Stimulated activated CD8-positive, alpha-beta memory T cell treated with anti-CD3 and anti-CD28 coated beads, Interleukin-15, amount 100 ng/mL, for 24 hours (primary cell): Measurements from ENCODE around the gene SYNPR.

Source experiments
- DNase-seq: peaks from one replicate; pipeline ENCODE4 v3.0.0-alpha.2; 2020; ENCODE audit warnings: low read depth

SYNPR gene

DNA sequence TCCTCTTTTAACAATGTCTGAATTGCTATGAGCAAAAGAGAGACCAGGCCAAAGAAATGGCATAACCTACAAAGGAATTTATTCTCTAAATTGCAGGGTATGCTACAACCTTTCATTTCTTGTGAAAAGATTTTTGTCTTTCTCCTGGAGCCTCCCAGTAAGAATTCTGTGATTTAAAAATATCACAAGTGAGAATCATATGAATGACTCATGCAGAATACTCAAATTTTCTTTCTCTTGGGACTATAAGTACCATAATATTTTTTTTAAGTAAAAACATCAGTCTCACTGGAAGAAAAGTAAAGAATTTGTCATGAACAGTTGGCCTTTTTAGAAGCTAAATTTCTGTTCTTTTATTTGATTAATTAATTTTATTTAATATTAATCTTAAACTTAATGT, 26.3 kb downstream of the SYNPR start:
- no peak for DNase-seq

DNA sequence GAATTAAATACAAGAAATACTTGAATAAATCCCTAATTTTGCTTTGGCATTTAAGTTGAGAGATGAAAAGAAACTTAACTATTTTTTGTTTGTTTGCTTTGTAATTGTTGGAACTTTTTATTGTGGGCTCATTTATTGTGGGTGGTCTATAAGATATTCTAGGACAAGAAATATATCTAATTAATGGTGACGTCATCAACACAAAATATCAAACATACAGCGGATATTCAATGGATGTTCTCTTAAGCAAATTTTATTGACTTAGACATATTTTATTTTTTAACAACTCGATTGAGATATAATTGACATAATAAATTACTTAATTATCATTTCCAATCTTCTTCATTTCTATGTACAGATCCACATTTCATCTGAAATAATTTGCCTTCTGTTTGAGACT, 30.0 kb downstream of the SYNPR start:
- no peak for DNase-seq

GRCh38 chr3:63309768-63310167, 31.7 kb downstream of the SYNPR start:
- no peak for DNase-seq

GRCh38 chr3:63323766-63324165, 45.7 kb downstream of the SYNPR start:
- DNase-seq = no peak

DNA sequence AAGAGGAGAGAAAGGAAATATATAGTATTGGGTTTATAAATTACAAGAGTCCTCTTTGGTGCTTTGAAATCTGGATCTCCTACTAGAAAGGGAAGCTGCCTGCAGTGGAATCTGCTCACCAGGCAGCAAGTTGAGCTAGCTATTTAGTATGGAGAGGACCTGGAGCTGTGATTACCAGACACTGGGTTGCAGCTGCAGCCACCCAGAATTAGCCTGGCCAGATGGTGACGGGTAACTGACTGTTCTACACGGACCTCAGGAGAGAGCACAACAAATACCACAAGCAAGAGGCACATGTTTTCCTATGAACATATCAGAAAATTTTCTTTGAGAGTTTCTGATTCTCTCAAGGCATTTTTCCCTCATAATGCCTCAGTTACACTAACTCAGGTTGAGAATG, 46.5 kb downstream of the SYNPR start:
- DNase-seq = no peak

DNA sequence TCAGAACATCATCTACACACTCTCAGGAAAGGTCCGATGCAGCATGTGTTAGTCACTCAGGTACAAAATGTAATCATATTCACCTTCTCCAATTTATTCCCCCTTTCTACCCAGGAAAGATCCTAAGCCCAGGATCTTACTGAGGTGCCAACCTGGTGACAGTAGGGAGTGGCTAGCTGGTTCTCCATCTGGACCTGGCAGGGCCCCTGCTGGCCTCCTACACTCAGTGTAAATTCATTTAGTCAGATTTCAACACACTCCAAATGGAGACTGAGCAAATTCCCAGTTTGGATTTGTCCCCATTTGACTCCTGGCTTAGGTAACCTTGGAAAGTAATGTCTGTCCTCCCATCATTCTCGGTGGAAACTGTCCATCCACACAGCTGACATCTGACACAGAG, 47.3 kb downstream of the SYNPR start:
- no peak for DNase-seq

- no peak for DNase-seq
These were observed 50.3 kb downstream of the SYNPR start for GRCh38 chr3:63328365-63328764.

DNA sequence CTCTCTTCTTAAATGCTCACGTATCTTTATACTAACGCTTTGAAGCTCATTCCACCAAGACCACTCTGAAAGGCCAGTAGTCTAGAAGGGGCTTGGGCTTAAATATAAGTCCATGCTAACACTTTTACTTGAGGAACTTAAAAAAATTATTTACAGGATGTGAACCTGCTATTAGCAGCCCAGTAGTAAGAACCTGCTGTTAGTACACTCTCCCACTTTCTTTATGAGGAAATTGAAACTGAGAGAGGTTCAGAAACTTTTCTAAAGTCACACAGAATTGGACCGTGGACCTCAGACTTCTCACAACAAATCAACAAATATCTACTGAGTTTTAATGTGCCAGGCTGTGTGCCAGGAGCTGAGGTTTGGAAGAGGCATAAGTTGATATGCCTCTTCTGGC, 53.4 kb downstream of the SYNPR start:
- no peak for DNase-seq

DNA sequence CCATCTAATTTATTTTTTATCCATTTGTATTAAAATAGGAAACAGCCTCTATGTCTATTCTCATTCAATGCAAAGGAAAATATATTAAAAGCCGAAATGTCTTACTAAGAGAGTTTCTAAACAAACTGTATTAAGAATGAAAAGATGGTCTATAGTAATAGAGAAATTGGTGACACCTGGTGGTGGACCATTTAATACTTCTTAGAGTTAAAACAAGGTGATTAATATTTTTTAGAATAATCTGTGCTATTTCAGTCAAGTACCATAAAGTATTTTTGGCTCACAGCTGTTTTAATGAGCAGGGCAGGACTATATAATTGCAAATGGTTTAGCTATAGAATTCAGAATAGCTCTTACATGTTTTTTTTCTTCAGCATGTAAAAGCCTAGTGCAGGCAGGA, 55.7 kb downstream of the SYNPR start:
- no peak for DNase-seq

DNA sequence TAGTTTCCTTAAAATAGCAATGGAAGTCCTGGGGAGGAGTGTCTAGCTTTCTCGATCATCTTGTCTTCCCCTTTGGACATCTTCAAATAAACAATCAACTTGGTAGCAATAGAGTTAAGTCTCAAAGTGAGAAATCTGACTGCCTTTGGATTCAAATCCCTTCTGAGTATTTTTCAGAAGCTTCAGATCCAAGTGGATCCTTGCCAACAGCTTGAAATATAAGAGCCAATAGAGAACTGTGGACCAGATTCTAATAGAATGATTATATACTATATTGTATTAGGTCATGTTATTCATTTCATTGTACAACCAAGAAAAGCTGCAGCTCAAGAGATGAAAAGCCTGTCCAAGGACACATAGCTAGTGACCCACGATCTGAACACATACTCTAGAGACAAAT, 60.2 kb downstream of the SYNPR start:
- no peak for DNase-seq

DNA sequence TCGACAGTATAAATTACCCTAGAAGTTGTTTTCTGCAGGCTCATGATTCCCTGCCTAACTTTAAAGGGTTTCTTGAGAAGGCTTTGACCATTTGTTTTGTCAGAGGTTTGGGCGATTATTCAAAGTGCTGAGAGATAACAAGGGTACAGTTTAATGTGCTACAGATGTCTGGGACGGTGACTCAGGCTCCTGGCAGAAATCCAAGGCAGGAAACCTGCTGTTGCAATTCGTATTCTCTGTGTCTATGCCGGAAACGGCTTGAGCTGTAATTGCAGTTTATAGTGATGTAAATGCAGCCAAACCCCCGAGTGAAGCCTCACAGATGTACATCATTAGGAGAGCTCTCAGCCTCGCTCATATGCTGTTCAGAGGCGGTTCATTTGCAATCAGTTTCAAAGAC, 65.6 kb downstream of the SYNPR start:
- DNase-seq = no peak

DNA sequence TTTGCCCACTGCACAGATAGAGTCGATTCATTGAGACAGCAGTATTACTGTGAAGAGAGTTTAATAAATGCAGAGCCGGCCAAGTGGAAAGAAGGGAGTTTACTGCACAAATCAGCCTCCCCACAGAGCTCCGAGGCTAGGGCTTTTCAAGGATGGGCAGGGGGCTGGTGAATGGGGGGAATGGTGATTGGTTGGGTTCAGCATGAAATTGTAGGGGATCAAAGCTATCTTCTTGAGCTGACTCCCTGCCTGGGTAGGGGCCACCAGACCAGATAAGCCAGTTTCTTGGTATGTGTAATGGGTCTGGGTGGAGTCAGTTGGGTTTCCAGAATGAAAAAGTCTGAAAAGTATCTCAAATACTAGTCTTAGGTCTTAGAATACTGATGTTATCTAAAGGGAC, 66.6 kb downstream of the SYNPR start:
- DNase-seq = no peak

- no peak for DNase-seq
These were observed 71.8 kb downstream of the SYNPR start for GRCh38 chr3:63349583-63350573.

DNA sequence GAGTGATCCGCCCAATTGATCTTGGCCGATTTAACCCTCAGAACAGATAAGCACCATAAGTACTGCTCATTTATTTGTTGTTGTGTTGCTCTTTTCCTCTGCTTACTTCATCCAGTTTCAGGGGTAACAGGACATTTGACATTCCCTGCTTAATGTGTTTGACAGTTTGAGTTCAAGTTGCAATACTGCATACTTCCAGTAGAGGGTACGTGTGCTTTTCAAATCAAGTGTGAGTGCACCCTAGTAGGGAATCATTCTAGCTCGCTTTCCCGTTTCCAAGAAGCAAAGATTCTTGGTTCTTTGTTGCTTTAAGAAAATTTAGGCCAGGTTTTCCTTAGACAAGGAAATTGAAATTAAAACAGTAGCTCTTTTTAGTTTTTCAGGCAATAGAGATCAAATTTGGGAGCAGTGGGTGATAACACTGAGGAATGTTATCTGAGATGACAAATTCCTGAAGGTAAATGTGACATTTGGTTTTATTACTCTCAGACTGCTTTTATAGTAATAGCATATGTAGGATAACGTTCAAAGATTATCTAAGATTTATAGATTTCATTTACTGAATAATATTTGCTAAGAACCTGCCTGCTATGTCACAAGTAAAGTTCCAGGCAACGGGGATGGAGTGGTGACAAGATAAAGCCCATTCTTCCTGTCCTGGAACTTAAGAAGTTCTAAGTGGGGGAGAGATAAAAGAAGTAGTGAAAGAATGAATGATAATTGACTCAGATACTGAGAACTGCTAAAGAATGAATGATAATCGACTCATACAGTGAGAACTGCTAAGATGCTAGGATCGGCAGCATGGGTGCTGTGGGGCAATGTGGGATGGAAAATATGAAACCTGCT, 73.3 kb downstream of the SYNPR start:
- DNase-seq = no peak

DNA sequence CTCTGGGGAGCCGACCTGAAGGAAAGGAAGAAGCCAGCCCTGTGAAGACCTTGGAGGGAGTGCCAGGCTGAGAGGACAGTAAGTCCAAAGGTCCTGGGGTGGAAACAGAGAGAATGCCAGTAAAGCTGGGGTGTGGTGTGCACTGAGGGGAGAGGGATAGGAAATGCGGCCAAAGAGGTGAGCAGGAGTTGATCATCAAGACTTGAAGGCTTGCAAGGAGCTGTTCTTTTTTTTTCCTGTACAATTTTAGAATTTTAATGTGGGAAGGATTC, 73.8 kb downstream of the SYNPR start:
- no peak for DNase-seq

- DNase-seq = no peak
These were observed 75.3 kb downstream of the SYNPR start for GRCh38 chr3:63353383-63353782.

DNA sequence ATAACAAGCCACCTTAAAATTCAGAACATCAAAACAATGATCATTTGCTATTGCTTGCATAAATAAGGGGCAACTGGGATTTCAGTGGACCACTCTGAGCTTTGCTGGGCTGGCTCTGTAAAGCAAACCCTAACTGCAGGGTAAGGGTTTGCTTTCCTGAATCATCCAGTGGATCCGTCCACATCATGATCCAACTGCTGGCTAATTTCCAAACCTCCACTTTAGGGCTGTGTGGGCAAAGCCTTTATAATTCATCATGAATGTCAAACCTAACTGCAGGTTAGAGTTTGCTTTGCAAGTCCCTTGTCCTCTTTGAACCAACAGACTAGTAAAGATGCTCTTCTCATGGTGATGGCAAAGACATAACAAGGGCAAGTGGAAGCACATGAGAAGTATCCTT, 76.1 kb downstream of the SYNPR start:
- DNase-seq = no peak

GRCh38 chr3:63355809-63356208, 77.7 kb downstream of the SYNPR start:
- DNase-seq = no peak

DNA sequence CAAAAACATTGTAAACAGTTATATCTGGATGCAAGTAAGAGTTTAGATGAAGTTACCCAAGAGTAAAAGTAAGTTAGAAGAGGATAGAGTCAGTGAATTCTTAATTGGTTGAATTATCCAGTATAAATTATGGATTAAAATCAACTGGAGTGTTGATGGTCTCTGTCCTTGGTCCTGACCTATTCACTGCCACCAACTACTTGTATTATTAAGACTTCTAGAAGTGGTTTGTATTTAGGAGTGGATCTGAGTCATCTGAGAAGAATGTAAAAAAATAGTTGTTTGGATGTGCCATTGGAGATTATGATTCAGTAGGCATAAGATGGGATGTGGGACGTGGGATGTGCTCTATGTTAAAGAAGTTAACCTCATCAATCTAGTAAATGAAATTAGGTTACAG, 86.4 kb downstream of the SYNPR start:
- DNase-seq = no peak

DNA sequence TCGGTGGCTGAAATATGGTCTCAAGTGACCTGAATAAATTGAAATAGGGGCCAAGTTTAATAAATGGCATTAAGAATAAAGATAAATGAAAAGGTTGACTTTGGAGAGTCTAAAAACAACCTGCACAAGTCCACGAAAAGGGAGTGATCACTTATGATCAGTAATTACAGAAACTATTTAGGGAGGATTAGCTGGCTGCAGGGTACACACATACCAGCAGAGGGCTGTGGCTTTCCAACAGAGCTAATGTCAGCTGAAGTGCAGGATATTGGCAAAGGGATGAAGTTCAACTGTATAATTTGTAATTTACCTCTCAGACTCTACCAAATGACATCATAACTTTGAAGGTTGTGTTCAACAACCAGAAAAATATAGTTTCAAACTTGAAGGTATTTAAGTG, 86.8 kb downstream of the SYNPR start:
- no peak for DNase-seq

DNA sequence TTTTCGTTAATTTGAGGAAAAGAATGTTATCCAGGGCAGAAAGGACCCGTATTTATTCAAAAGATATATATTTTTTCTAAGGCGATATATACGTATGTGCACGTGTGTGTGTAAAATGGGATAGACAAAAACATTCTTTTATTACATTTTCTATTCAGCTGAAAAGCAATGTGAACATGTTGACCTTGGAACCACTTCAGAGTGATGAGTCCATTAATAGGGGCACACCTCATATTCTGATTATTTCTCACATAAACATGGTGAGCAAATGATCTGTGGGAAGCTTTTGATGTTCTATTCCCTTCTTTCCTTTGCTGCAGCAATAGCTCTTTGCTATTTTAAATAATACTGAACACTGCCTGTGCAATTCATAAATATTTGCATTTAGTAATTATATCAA, 87.6 kb downstream of the SYNPR start:
- no peak for DNase-seq

- DNase-seq = no peak
These were observed 92.0 kb downstream of the SYNPR start for GRCh38 chr3:63370094-63370493.

GRCh38 chr3:63383040-63383439, 104.9 kb downstream of the SYNPR start:
- DNase-seq = no peak
